AG10803 (cell line): ENCODE data around the gene FZD10.

Source experiments
- DNase-seq: peaks from one replicate; pipeline ENCODE4 v3.0.0; 2010; ENCODE audit warnings: low read depth
- H3K4me3 ChIP-seq: 2 replicates; pipeline ENCODE4 v1.5.1; 2011; ENCODE audit warnings: mild to moderate bottlenecking, low read length, control low read depth
- TF ChIP-seq, protein P1 (sequence below): conservative IDR thresholded peaks from 2 replicates; pipeline ENCODE4 v1.5.1; 2011; ENCODE audit warnings: mild to moderate bottlenecking, low read length, control low read depth, inconsistent platforms

The FZD10 gene

DNA sequence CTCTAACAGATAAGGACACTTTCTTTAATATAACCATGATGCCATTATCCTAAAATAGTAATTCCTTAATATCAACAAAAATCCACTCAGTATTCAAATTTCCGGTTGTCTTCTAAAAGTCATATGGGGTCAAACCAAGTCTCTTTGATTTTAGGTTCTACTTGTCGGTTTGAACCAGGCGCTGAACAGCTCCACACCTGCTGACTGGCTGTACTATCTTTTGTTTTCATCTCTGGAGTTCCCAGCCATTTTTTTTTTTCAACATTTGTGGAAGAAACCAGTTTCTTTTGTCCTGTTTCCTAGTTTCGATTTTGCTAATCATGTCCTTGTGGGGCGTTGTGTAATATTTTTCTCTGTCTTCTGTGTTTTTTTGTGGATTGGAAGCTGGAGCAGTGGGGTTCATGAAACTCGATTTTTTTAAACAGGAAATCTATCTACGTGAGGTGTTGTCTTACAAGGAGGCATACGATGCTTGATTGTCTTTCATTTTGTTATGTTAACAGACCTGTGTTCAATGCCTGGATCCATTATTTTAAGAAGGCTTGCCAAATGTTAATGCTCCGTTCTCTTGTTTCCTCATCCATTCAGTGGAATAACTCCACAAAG lies 50.2 kb downstream of the FZD10 start:
- no peak overlapping the region for H3K4me3 ChIP-seq
- no peak for DNase-seq
- TF ChIP-seq, protein P1, sequence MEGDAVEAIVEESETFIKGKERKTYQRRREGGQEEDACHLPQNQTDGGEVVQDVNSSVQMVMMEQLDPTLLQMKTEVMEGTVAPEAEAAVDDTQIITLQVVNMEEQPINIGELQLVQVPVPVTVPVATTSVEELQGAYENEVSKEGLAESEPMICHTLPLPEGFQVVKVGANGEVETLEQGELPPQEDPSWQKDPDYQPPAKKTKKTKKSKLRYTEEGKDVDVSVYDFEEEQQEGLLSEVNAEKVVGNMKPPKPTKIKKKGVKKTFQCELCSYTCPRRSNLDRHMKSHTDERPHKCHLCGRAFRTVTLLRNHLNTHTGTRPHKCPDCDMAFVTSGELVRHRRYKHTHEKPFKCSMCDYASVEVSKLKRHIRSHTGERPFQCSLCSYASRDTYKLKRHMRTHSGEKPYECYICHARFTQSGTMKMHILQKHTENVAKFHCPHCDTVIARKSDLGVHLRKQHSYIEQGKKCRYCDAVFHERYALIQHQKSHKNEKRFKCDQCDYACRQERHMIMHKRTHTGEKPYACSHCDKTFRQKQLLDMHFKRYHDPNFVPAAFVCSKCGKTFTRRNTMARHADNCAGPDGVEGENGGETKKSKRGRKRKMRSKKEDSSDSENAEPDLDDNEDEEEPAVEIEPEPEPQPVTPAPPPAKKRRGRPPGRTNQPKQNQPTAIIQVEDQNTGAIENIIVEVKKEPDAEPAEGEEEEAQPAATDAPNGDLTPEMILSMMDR = no peak

DNA sequence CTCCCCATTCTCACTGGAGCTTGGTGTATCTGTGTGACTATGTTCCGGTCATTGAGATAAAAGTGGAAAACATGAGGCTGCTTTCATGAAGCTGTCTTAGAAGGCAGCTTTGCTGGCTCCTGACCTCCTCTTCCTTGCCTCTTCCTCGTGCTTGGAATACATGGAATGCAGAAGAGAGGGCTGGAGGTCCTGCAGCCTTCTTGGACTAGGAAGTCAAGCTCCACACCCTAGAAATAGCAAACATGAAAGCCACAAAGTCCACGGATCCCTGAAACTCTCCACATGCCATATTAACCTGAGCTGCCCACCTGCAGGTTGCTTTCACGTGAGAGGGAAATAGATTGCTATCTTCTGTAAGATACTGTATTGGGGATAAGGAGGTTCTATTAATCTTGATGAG lies 51.0 kb downstream of the FZD10 start:
- H3K4me3 ChIP-seq = no peak overlapping the region
- DNase-seq = no peak
- TF ChIP-seq, protein P1 = no peak

DNA sequence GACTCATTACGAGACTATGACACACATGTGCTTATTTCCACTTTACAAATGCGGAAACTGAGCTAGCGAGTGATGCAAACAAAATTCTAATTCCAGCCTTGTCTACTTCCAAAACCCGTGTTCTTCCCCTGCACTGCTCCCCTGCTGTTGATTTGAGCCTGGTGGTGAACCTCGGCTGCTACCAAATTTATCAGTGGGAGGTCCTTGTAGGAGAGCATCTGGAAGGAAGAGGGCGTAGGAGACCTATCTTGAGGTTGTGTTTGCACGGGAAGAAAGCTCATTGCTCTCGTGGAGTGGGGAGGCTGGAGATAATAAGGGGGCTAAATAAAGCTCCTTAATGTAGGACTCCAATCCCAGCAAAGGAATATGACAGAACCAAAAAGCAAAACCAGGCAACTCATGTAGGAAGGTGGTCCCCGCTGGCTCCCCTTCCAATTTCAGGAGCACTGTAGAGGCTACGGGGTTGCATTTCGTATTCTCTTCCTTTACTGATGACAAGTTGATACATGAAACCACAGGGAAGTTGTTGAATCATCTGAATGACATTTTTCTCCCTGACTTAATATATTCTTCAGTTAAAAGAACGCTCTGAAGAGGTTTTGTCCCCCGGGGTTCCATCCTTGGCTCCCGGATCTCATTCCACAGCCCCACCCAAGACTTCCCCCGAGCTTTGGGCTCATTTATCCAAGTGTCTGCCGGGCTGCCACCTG lies 52.6 kb downstream of the FZD10 start:
- TF ChIP-seq, protein P1 = no peak
- DNase-seq = no peak

More for the DNA sequence above, 52.6 kb downstream of the FZD10 start:
- no peak overlapping the region for H3K4me3 ChIP-seq
